ENCODE results near the gene ITGAX. TPM values are rescaled to one million over a fixed set of nuclear protein-coding genes. Genes with fewer than 3 reads are reported as not detected.

Gene ITGAX
- total and polyA plus RNA-seq, 2 experiments from 2014 or later, result not detected

DNA sequence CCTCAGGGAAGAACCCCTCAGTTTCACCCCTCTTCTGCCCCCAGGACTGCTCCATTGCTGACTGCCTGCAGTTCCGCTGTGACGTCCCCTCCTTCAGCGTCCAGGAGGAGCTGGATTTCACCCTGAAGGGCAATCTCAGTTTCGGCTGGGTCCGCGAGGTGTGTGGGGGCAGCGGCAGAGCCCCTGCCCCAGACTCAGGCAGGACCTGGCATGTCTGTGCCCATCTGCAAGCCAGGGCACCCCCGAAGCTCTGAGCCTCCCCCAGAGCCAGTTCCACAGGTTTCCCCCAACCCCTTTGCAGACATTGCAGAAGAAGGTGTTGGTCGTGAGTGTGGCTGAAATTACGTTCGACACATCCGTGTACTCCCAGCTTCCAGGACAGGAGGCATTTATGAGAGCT is 68.8 kb downstream of the ITGAX start:
- no peak overlapping the region for H3K4me3 Mint-ChIP-seq
- ATAC-seq (no peak), DNase-seq (ENCODE audit: low spot score) (no peak)
- Histone ChIP-seq H3K4me2 (no peak overlapping the region), H3K27me3 (ENCODE audit: insufficient read depth) (peaks cover 33% of the 10 kb centered on the region), H3K4me3 (no peak overlapping the region), H3K36me3 (ENCODE audit: insufficient read depth) (no peaks in the 10 kb centered on the region), H2AFZ (no peak overlapping the region), H4K20me1 (replicated peaks; ENCODE audit: insufficient read depth) (no peaks in the 10 kb centered on the region), H3K27ac (ENCODE audit: low read depth) (no peak overlapping the region), H3K79me2 (replicated peaks; ENCODE audit: insufficient read depth) (no peaks in the 10 kb centered on the region), H3K4me1 (ENCODE audit: insufficient read depth) (no peaks in the 10 kb centered on the region), H3F3A (replicated peaks; ENCODE audit: low read depth) (no peaks in the 10 kb centered on the region), H3K9me2 (ENCODE audit: insufficient read depth) (no peaks in the 10 kb centered on the region)
- TF ChIP-seq, protein P1, sequence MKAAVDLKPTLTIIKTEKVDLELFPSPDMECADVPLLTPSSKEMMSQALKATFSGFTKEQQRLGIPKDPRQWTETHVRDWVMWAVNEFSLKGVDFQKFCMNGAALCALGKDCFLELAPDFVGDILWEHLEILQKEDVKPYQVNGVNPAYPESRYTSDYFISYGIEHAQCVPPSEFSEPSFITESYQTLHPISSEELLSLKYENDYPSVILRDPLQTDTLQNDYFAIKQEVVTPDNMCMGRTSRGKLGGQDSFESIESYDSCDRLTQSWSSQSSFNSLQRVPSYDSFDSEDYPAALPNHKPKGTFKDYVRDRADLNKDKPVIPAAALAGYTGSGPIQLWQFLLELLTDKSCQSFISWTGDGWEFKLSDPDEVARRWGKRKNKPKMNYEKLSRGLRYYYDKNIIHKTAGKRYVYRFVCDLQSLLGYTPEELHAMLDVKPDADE (IDR thresholded peaks at IDR 0.05), result no peak
- TF ChIP-seq JUNB (IDR thresholded peaks at IDR 0.05; ENCODE audit: unreplicated experiment), result no peak
- no peak for TF ChIP-seq STAT1 (IDR thresholded peaks at IDR 0.05; ENCODE audit: unreplicated experiment)
- TF ChIP-seq, protein P2, sequence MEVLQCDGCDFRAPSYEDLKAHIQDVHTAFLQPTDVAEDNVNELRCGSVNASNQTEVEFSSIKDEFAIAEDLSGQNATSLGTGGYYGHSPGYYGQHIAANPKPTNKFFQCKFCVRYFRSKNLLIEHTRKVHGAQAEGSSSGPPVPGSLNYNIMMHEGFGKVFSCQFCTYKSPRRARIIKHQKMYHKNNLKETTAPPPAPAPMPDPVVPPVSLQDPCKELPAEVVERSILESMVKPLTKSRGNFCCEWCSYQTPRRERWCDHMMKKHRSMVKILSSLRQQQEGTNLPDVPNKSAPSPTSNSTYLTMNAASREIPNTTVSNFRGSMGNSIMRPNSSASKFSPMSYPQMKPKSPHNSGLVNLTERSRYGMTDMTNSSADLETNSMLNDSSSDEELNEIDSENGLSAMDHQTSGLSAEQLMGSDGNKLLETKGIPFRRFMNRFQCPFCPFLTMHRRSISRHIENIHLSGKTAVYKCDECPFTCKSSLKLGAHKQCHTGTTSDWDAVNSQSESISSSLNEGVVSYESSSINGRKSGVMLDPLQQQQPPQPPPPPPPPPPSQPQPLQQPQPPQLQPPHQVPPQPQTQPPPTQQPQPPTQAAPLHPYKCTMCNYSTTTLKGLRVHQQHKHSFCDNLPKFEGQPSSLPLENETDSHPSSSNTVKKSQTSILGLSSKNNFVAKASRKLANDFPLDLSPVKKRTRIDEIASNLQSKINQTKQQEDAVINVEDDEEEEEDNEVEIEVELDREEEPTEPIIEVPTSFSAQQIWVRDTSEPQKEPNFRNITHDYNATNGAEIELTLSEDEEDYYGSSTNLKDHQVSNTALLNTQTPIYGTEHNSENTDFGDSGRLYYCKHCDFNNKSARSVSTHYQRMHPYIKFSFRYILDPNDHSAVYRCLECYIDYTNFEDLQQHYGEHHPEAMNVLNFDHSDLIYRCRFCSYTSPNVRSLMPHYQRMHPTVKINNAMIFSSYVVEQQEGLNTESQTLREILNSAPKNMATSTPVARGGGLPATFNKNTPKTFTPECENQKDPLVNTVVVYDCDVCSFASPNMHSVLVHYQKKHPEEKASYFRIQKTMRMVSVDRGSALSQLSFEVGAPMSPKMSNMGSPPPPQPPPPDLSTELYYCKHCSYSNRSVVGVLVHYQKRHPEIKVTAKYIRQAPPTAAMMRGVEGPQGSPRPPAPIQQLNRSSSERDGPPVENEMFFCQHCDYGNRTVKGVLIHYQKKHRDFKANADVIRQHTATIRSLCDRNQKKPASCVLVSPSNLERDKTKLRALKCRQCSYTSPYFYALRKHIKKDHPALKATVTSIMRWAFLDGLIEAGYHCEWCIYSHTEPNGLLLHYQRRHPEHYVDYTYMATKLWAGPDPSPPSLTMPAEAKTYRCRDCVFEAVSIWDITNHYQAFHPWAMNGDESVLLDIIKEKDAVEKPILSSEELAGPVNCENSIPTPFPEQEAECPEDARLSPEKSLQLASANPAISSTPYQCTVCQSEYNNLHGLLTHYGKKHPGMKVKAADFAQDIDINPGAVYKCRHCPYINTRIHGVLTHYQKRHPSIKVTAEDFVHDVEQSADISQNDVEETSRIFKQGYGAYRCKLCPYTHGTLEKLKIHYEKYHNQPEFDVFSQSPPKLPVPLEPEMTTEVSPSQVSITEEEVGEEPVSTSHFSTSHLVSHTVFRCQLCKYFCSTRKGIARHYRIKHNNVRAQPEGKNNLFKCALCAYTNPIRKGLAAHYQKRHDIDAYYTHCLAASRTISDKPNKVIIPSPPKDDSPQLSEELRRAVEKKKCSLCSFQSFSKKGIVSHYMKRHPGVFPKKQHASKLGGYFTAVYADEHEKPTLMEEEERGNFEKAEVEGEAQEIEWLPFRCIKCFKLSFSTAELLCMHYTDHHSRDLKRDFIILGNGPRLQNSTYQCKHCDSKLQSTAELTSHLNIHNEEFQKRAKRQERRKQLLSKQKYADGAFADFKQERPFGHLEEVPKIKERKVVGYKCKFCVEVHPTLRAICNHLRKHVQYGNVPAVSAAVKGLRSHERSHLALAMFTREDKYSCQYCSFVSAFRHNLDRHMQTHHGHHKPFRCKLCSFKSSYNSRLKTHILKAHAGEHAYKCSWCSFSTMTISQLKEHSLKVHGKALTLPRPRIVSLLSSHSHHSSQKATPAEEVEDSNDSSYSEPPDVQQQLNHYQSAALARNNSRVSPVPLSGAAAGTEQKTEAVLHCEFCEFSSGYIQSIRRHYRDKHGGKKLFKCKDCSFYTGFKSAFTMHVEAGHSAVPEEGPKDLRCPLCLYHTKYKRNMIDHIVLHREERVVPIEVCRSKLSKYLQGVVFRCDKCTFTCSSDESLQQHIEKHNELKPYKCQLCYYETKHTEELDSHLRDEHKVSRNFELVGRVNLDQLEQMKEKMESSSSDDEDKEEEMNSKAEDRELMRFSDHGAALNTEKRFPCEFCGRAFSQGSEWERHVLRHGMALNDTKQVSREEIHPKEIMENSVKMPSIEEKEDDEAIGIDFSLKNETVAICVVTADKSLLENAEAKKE (CRISPR knock-in tag; IDR thresholded peaks at IDR 0.05), result no peak
- no peak for TF ChIP-seq NANOG (IDR thresholded peaks at IDR 0.05; ENCODE audit: borderline replicate concordance)
- H3K9me3 Mint-ChIP-seq, result peaks cover 13% of the 10 kb centered on the region; the same call in 2 of the 3 replicates
- peaks cover 26% of the 10 kb centered on the region for H3K27me3 Mint-ChIP-seq (ENCODE audit: insufficient read depth, low read depth, poor library complexity)
- H3K27ac Mint-ChIP-seq, result no peak overlapping the region
- H3K36me3 Mint-ChIP-seq (ENCODE audit: low read depth), result peaks cover 4% of the 10 kb centered on the region; the same call in 1 of the 3 replicates
- no peaks in the 10 kb centered on the region; the same call in 2 of the 3 replicates for H3K4me1 Mint-ChIP-seq

All from GM23338 (cell line).